WTC11 (cell line): ENCODE data around the gene INTS4.
"Not testable (repeated sequence)": the region's sequence is repeated elsewhere in the genome, so short reads cannot be mapped to it uniquely, and the experiment has no call there.

Source experiments
- ZMAT4 ChIP-seq: fragments of 250-450 bp; sonication (Bioruptor Pico); IDR thresholded peaks from 2 replicates; pipeline ENCODE4 v1.9.0; 2021; ENCODE audit warnings: mild to moderate bottlenecking
- ZNF232 ChIP-seq: sonication (generic); formaldehyde crosslinking; IDR thresholded peaks from 2 replicates; pipeline ENCODE4 v1.8.0; 2022; ENCODE audit warnings: mild to moderate bottlenecking, missing genetic modification reagents

GRCh38 chr11:77942465-77942864 is 52.0 kb downstream of the INTS4 start:
- TF ChIP-seq ZNF232 (CRISPR knock-in tag); ZMAT4: not testable (repeated sequence)
